Endothelial cell of umbilical vein (primary cell): Measurements from ENCODE around the gene MAP2K5. TPM values are rescaled to one million over a fixed set of nuclear protein-coding genes. Genes with fewer than 3 reads are reported as not detected.

ENCODE experiments used
- BruUV-seq: library from RNA; stranded (reverse); fragments of 400-500 nt; replicated peaks from 2 replicates; lab custom pipeline; 2021; lab: Mats Ljungman, UMichigan
- CTCF ChIA-PET: fragments of 300-600, 350-600 bp; sonication (Branson Sonifier 250); formaldehyde crosslinking; loops from one replicate; lab custom pipeline; 2021; ENCODE audit warnings: antibody characterized with exemption, inconsistent platforms; lab: Charles Lee
- POLR2A ChIA-PET: fragments of 300-600, 350-600 bp; sonication (Branson Sonifier 250); formaldehyde crosslinking; loops from one replicate; lab custom pipeline; 2021; ENCODE audit warnings: antibody characterized with exemption, inconsistent platforms; lab: Charles Lee
- DNase-seq: peaks from one replicate; pipeline ENCODE4 v3.0.0-alpha.2; 2011; ENCODE audit warnings: low read depth, low spot score
- FAIRE-seq: peaks from 2 replicates; lab custom pipeline; 2011; peaks lifted over from hg19 to GRCh38; lab: Jason Lieb, UNC
- H2AFZ ChIP-seq: 2 replicates; pipeline ENCODE4 v1.6.0; 2012; ENCODE audit warnings: low read depth, low read length, control low read depth, inconsistent platforms
- H3K27ac ChIP-seq: 2 replicates; pipeline ENCODE4 v1.5.1; 2011; ENCODE audit warnings: low read depth, mild to moderate bottlenecking, control low read depth, low read length, moderate library complexity; ENCODE audit not compliant: insufficient read depth
- H3K27me3 ChIP-seq, 2 experiments: 2 replicates each; pipeline versions ENCODE4 v1.6.0 to v1.6.1; 2011; ENCODE audit warnings: low read length in 2 of 2, mixed read lengths in 1 of 2; ENCODE audit not compliant: control insufficient read depth in 2 of 2, insufficient read depth in 2 of 2
- H3K36me3 ChIP-seq, 2 experiments: 2 replicates in 1 of 2; 3 replicates in 1 of 2; pipeline ENCODE4 v1.5.1; 2011; ENCODE audit warnings: low read length in 2 of 2, mild to moderate bottlenecking in 1 of 2, moderate library complexity in 1 of 2; ENCODE audit not compliant: control insufficient read depth in 2 of 2, insufficient read depth in 2 of 2; ENCODE audit errors: extremely low read depth in 1 of 2
- H3K4me1 ChIP-seq: 3 replicates; pipeline ENCODE4 v1.5.1; 2011; ENCODE audit warnings: mild to moderate bottlenecking, low read length; ENCODE audit not compliant: control insufficient read depth, insufficient read depth; ENCODE audit errors: extremely low read depth
- H3K4me2 ChIP-seq: 2 replicates; pipeline ENCODE4 v1.6.1; 2011; ENCODE audit warnings: low read length, control low read depth, mixed read lengths; ENCODE audit not compliant: insufficient read depth
- H3K4me3 ChIP-seq, 3 experiments: fragments of 200-600 bp in 1 of 3; sonication (generic), shearing (Covaris generic) in 1 of 3; replicated peaks in 1 of 3; 2 replicates each; pipeline ENCODE4 v1.5.1; 2011 to 2016; ENCODE audit warnings: control low read depth in 3 of 3, low read length in 3 of 3, mild to moderate bottlenecking in 2 of 3, inconsistent platforms in 1 of 3, low read depth in 1 of 3, moderate library complexity in 1 of 3; ENCODE audit not compliant: insufficient read depth in 1 of 3
- H3K79me2 ChIP-seq: 2 replicates; pipeline ENCODE4 v1.6.0; 2012; ENCODE audit warnings: low read length, inconsistent platforms; ENCODE audit not compliant: control insufficient read depth, insufficient read depth
- H3K9ac ChIP-seq: replicated peaks from 2 replicates; pipeline ENCODE3; 2011; ENCODE audit warnings: low read length, control low read depth; ENCODE audit not compliant: insufficient read depth; ENCODE audit errors: extremely low read depth
- H3K9me1 ChIP-seq: replicated peaks from 3 replicates; pipeline ENCODE4 v1.6.0; 2011; ENCODE audit warnings: mild to moderate bottlenecking, low read length; ENCODE audit not compliant: control insufficient read depth, insufficient read depth; ENCODE audit errors: extremely low read depth
- H3K9me3 ChIP-seq: replicated peaks from 2 replicates; pipeline ENCODE4 v1.5.1; 2012; ENCODE audit warnings: low read length, inconsistent platforms; ENCODE audit not compliant: control insufficient read depth, insufficient read depth
- H4K20me1 ChIP-seq: replicated peaks from 2 replicates; pipeline ENCODE3; 2011; ENCODE audit warnings: mild to moderate bottlenecking, low read length; ENCODE audit not compliant: control insufficient read depth, insufficient read depth; ENCODE audit errors: extremely low read depth
- EZH2 ChIP-seq: IDR thresholded peaks from 2 replicates; pipeline ENCODE4 v1.6.1; 2012; ENCODE audit warnings: borderline replicate concordance, low read depth, mild to moderate bottlenecking, moderate library complexity, low read length, inconsistent platforms; ENCODE audit not compliant: severe bottlenecking
- FOS ChIP-seq: IDR thresholded peaks from 2 replicates; pipeline ENCODE4 v1.6.1; 2011; ENCODE audit warnings: mild to moderate bottlenecking, low read length, moderate library complexity, borderline replicate concordance; ENCODE audit not compliant: insufficient read depth
- GATA2 ChIP-seq: IDR thresholded peaks from 2 replicates; pipeline ENCODE4 v1.7.0; 2011; ENCODE audit warnings: low read depth, mild to moderate bottlenecking, moderate library complexity, mixed read lengths, low read length; ENCODE audit not compliant: insufficient read length, insufficient read depth
- JUN ChIP-seq: IDR thresholded peaks from 2 replicates; pipeline ENCODE4 v1.6.1; 2011; ENCODE audit warnings: borderline replicate concordance, low read depth; ENCODE audit not compliant: insufficient read length, insufficient read depth
- MAX ChIP-seq: IDR thresholded peaks from 2 replicates; pipeline ENCODE4 v1.6.1; 2011; ENCODE audit not compliant: insufficient read depth, insufficient read length
- MYC ChIP-seq: IDR thresholded peaks from one replicate; pipeline ENCODE4 v1.6.1; 2011; ENCODE audit warnings: mild to moderate bottlenecking, low read depth, low read length
- POLR2A ChIP-seq: IDR thresholded peaks from 2 replicates; pipeline ENCODE4 v1.6.1; 2012; ENCODE audit warnings: low read depth, mild to moderate bottlenecking, control low read depth, low read length
- POLR2AphosphoS5 ChIP-seq: IDR thresholded peaks from 2 replicates; pipeline ENCODE4 v1.6.1; 2012; ENCODE audit warnings: low read depth, mild to moderate bottlenecking, control low read depth, low read length, moderate library complexity; ENCODE audit not compliant: insufficient read depth
- dilution Hi-C: fragments of 300-500 bp; cut with MboI; formaldehyde crosslinking; loops from one replicate; pipeline ENCODE4 v1.15.0; 2019; ENCODE audit warnings: low sequenced_read_pairs; ENCODE audit not compliant: extremely low pct_ligation_motif_present
- intact Hi-C: fragments of 100-400 bp; cut with micrococcal nuclease; formaldehyde crosslinking; loops from one replicate; pipeline ENCODE4 v1.10.0; 2022
- polyA plus RNA-seq, 4 experiments: library from polyadenylated mRNA; depleted of rRNA in 3 of 4; stranded (reverse) in 3 of 4; unstranded in 1 of 4; fragments of >200 nt; gene quantifications; 2 replicates each; pipeline versions ENCODE4 v1.2.1 to v1.2.3, GENCODE V29; 2011 to 2012; ENCODE audit warnings: missing spikeins in 1 of 4
- total RNA-seq: library from RNA; stranded (reverse); gene quantifications from 2 replicates; pipeline ENCODE4 v1.2.3, GENCODE V29; 2021
- TF ChIP-seq, protein P1 (sequence below), 2 donors: IDR thresholded peaks; 1 replicate in 1 of 2; 2 replicates in 1 of 2; pipeline ENCODE4 v1.5.1; 2011; ENCODE audit warnings: low read length in 2 of 2, mild to moderate bottlenecking in 2 of 2, moderate library complexity in 2 of 2, control low read depth in 1 of 2, inconsistent platforms in 1 of 2, low read depth in 1 of 2; ENCODE audit not compliant: insufficient read depth in 1 of 2; ENCODE audit errors: extremely low read depth in 1 of 2

The MAP2K5 gene
- total and polyA plus RNA-seq, 2 donors (not counting 3 experiments of a cell fraction or from before 2014, with no cell fraction given): 4.9 to 24.7 TPM

- no peak overlapping the region for H3K4me2 ChIP-seq
- no peaks in the 10 kb centered on the region for H3K27me3 ChIP-seq
- no peak overlapping the region for H2AFZ ChIP-seq
- dilution Hi-C loops: no loop called here
- intact Hi-C loops: no loop called here
- TF ChIP-seq POLR2A (no peak), MYC (no peak), MAX (no peak), GATA2 (no peak), JUN (no peak), POLR2AphosphoS5 (no peak), EZH2 (no peak), FOS (no peak)
- TF ChIP-seq, protein P1, sequence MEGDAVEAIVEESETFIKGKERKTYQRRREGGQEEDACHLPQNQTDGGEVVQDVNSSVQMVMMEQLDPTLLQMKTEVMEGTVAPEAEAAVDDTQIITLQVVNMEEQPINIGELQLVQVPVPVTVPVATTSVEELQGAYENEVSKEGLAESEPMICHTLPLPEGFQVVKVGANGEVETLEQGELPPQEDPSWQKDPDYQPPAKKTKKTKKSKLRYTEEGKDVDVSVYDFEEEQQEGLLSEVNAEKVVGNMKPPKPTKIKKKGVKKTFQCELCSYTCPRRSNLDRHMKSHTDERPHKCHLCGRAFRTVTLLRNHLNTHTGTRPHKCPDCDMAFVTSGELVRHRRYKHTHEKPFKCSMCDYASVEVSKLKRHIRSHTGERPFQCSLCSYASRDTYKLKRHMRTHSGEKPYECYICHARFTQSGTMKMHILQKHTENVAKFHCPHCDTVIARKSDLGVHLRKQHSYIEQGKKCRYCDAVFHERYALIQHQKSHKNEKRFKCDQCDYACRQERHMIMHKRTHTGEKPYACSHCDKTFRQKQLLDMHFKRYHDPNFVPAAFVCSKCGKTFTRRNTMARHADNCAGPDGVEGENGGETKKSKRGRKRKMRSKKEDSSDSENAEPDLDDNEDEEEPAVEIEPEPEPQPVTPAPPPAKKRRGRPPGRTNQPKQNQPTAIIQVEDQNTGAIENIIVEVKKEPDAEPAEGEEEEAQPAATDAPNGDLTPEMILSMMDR (IDR thresholded peaks at IDR 0.05; ENCODE audit: extremely low read depth in 1 of 2, insufficient read depth in 1 of 2, low read depth in 1 of 2, low read length in 2 of 2): no peak
- no peaks in the 10 kb centered on the region for H4K20me1 ChIP-seq
- no peak for DNase-seq
- no peak for FAIRE-seq
- POLR2A ChIA-PET: no interaction called here
- CTCF ChIA-PET: no interaction called here
- H3K9ac ChIP-seq: no peak overlapping the region
- H3K27ac ChIP-seq: no peak overlapping the region
- no peaks in the 10 kb centered on the region for H3K9me1 ChIP-seq
- no peaks in the 10 kb centered on the region for H3K36me3 ChIP-seq
- no peaks in the 10 kb centered on the region for H3K4me1 ChIP-seq
- H3K79me2 ChIP-seq: no peaks in the 10 kb centered on the region
- no TSS peak for BruUV-seq
- H3K9me3 ChIP-seq: no peaks in the 10 kb centered on the region
- H3K4me3 ChIP-seq: no peak overlapping the region
Observed at GRCh38 chr15:67732671-67733374, 190.3 kb downstream of the MAP2K5 start.
